HG02798 (cell line): ENCODE data around the gene SDCCAG8.

Experiments
- ATAC-seq: cut with Tn5 transposase; IDR thresholded peaks from one replicate; pipeline ENCODE4 v1.9.1; 2021; ENCODE audit warnings: mild to moderate bottlenecking; ENCODE audit not compliant: unreplicated experiment, poor library complexity

Gene SDCCAG8

GRCh38 chr1:243413431-243414151 is 157.8 kb downstream of the SDCCAG8 start:
- ATAC-seq = peak; percentile 56

- ATAC-seq = no peak
Observed at GRCh38 chr1:243414152-243414494, 158.3 kb downstream of the SDCCAG8 start.

- ATAC-seq = no peak
Observed at GRCh38 chr1:243415663-243416408, 160.0 kb downstream of the SDCCAG8 start.

GRCh38 chr1:243416495-243416894 is 160.7 kb downstream of the SDCCAG8 start:
- peak; percentile 42 for ATAC-seq

GRCh38 chr1:243420016-243420945 is 164.4 kb downstream of the SDCCAG8 start:
- no peak for ATAC-seq

- ATAC-seq = no peak
Observed at GRCh38 chr1:243420946-243421685, 165.3 kb downstream of the SDCCAG8 start.

- ATAC-seq = peak; percentile 88
Observed at GRCh38 chr1:243421784-243422183, 165.9 kb downstream of the SDCCAG8 start.

- ATAC-seq = no peak
Observed at GRCh38 chr1:243422362-243422761, 166.5 kb downstream of the SDCCAG8 start.

- no peak for ATAC-seq
Observed at GRCh38 chr1:243428084-243428483, 172.2 kb downstream of the SDCCAG8 start.

- ATAC-seq = no peak
Observed at GRCh38 chr1:243428617-243429342, 172.9 kb downstream of the SDCCAG8 start.

GRCh38 chr1:243431591-243431990 is 175.8 kb downstream of the SDCCAG8 start:
- no peak for ATAC-seq

- no peak for ATAC-seq
Observed at GRCh38 chr1:243432136-243432535, 176.3 kb downstream of the SDCCAG8 start.

GRCh38 chr1:243433737-243434370 is 178.0 kb downstream of the SDCCAG8 start:
- ATAC-seq = no peak

GRCh38 chr1:243434594-243434993 is 178.8 kb downstream of the SDCCAG8 start:
- ATAC-seq = no peak

- ATAC-seq = no peak
Observed at GRCh38 chr1:243435836-243436235, 180.0 kb downstream of the SDCCAG8 start.

- ATAC-seq = no peak
Observed at GRCh38 chr1:243438146-243438545, 182.3 kb downstream of the SDCCAG8 start.

GRCh38 chr1:243438815-243439214 is 183.0 kb downstream of the SDCCAG8 start:
- no peak for ATAC-seq

GRCh38 chr1:243440406-243440805 is 184.6 kb downstream of the SDCCAG8 start:
- ATAC-seq = no peak

- no peak for ATAC-seq
Observed at GRCh38 chr1:243441601-243442000, 185.8 kb downstream of the SDCCAG8 start.
